ENCODE measurements around the gene VTN.

DNA sequence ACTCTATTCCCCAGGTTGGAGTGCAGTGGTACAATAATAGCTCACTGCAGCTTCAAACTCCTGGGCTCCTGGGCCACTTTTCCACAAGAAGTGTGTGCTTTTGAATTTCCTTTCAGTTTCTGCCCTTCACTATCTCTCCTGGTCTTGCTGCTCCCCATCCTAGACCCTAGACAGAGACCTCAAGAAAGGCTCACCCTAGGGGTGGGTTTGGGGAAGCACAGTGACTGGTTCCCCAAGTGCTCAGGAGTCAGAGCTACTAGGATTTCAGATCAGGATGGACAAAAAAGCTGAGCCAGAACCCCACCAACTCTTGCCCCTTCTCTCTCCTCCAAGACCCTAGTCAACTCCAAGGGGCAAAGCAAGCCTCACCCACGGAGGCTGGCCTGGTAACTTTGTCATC, 3.5 kb downstream of the VTN start:
- TF ChIP-seq, protein P1, sequence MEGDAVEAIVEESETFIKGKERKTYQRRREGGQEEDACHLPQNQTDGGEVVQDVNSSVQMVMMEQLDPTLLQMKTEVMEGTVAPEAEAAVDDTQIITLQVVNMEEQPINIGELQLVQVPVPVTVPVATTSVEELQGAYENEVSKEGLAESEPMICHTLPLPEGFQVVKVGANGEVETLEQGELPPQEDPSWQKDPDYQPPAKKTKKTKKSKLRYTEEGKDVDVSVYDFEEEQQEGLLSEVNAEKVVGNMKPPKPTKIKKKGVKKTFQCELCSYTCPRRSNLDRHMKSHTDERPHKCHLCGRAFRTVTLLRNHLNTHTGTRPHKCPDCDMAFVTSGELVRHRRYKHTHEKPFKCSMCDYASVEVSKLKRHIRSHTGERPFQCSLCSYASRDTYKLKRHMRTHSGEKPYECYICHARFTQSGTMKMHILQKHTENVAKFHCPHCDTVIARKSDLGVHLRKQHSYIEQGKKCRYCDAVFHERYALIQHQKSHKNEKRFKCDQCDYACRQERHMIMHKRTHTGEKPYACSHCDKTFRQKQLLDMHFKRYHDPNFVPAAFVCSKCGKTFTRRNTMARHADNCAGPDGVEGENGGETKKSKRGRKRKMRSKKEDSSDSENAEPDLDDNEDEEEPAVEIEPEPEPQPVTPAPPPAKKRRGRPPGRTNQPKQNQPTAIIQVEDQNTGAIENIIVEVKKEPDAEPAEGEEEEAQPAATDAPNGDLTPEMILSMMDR (IDR thresholded peaks at IDR 0.05; ENCODE audit: insufficient read depth, low read length, poor library complexity, severe bottlenecking): no peak
- TF ChIP-seq EZH2phosphoT487 (conservative IDR thresholded peaks at IDR 0.05; ENCODE audit: low read length): no peak
